HG03097 (cell line): Measurements from ENCODE around the gene PRDM15.

ENCODE experiments used
- ATAC-seq: cut with Tn5 transposase; IDR thresholded peaks from one replicate; pipeline ENCODE4 v1.9.1; 2021; ENCODE audit not compliant: unreplicated experiment, low FRiP score

The PRDM15 gene

DNA sequence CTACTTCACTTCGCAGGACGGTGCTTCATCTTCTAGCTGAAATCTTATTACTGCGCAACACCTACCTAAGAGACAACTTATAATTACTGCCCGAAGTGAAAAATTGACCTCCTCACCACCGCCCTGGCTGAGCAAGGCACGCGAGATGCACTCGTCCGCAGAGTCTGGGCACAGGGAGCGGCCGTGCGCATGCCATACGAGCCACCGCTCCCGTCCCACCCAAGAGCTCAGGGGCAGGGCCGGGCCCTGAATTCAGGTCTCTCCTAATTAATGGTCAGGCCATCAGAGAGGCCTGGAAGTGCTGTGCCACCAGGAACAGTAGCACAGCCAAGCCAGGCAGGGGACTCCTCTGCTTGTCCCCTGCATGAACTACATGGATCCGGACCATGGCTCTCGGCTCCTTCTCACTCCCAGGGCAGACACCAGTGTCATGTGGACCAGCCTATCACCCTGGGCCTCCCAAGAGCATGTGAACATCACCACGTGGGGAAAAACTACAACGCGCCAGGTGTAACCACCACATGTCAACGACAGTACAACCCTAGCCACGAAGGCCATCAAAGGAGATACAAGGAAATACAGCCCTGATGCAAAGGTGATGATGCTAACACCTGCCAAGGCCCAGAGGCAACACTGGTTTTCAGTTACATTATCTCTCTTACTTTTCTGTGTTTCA lies 123.7 kb downstream of the PRDM15 start:
- no peak for ATAC-seq

DNA sequence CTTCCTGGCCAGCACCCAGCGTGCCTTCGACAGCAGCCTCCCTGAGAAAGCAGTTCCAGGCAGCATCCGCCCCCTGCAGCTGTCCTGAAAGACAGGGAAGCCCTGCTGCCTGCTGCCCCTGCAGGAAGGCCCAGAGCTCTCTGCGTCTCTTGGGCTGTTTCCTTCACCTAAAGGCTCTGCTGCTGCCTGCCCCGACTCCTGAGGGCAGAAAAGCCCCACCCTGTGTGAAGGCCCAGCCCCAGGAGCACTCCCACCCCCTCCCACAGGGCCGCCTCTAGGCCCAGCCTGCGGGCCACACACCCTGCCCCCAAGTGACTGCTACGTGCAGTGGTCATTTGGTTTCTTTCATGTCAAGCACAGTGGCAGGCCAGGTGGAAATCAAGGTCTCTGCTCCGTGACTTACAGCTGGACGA lies 124.7 kb downstream of the PRDM15 start:
- ATAC-seq: no peak

DNA sequence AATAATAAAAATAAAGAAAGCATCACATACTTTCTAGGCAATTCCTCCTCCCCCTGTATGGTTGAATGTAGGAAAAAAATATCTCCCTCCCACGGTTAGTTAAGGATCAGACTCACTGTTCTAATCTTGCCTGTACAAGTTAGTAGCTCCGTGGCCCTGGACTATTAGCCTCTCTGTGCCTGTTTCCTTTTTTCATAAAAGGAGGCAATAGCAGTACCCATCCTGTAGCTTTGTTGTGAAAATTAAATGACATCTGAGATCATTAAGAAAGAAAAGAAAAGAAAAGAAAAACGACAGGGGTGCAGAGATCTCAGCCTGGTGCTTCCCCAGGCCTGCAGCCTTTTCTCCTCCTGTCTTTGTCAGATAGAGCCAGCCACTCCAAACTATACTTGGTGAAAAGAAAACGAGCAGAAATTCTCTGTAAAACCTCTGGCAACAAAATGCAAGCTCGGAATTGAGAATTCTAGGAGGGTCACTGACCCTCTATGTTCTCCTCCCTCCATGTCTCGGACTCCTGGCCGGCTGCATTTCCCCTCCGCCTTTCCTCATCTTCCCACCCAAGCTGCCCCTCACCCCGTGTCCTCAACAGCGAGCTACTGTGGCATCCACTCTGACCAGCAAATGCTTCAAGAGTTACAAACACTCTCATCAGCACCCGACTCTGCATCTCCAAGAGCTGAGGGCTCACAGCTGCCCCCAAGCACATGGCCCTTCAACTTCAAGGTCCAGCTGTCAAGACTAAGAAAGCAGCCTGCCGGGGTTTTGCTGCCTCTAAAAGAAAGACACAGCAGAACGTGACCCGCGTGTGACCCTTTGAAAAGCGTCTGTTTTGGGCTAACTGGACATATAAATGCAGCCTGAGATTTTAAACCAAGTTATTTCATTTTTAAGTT lies 125.9 kb downstream of the PRDM15 start:
- ATAC-seq: no peak

DNA sequence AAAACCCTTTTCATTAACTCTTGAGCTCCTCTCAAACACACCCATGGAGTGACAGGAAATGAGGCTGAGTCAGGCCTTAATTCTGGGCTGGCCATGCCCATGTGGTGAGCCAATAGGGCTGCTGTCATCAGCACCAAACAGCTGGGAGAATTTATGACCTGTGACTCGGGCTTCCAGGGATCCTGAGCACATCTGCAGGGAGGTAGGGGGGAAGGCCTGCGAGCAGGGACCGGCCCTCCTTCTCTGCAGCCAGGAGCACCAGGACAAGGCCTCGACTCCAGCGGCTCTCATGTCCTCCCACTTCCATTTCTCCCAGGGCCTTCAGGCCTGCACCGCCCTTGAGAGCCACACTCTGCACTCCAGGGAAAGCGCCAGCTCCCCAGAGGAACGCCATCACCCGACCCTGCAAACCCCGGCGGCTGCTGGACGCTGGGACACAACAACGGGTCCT lies 126.9 kb downstream of the PRDM15 start:
- ATAC-seq: no peak

DNA sequence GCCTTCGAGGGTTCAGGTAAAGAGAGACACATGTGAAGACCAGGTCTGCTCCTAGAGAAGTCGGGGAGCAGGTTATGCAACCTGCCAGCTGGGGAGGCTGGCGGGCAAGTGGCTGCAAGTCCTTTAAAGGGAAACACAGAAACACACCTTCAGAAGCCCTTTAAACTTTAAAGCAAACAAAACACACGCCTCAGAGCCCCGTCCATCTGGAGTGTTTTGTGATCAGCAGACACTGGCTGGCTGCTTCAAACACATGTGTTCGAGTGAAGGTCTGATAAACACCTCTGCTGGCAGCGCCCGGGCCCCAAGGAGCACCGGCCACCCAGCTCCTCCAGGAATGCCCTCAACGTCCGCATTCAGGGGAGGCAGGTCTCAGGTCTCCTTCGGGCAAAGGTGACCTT lies 127.5 kb downstream of the PRDM15 start:
- ATAC-seq: no peak

DNA sequence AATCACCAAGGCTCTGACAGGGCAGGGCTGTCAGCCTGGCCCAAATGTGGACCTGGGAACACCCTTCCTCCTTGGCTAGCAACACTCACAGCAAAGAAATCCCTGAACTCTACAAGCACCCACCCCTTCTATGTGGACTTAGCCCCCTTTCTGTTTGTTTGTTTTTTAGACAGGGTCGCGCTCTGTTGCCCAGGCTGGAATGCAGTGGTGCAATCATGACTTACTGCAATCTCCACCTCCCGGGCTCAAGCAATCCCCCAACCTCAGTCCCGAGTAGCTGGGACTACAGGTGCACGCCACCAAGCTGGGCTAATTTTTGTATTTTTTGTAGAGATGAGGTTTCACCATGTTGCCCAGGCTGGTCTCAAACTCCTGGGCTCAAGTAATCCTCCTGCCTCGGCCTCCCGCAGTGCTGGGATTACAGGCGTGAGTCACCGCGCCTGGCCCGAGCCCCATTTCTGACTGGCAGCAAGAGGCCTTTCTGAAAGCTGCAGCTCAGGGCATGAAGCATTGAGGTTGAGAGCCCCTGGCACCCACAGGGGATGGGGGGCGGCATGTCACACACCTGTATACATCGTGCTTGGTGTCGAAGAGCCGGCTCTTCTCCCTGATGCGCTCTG lies 128.5 kb downstream of the PRDM15 start:
- ATAC-seq: no peak

DNA sequence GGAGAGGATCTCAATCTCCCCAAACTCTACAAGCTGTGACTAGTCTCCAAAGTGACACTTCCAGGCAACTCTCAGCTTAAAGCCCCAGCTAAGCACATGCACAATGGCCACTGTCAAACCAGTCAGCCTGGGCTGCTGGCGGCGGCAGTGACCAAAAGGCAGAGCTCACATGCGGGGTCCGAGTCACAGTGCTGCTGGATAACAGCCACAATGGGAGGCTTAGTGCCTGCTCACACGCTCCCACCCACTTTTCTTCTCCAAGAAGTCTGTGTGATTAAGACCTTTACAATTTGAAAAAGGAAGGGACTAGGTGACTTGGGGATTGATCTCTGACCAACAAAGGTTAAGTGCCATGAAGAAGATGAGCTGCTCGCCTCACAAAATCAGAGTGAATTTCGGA lies 129.1 kb downstream of the PRDM15 start:
- no peak for ATAC-seq

DNA sequence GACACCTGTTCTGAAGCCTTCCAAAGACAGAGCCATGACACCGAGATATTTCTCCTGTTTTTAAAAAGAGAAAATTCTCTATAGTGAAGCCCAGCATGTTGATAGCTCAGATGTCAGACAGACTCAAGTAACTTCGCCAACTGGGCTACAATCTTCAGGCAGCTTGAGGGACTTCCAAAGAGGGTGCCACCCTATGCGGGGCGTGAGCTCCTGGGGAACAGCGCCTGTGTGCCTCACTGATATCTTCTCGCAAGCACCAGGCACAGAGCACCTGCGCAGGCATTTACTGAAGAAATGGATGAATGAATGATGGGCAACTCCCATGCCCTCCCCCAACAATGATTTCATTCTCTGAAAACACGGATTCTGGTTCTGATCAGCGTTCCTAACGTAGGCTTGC lies 129.9 kb downstream of the PRDM15 start:
- ATAC-seq: no peak
